BJ (cell line): Measurements from ENCODE around the gene OS9. TPM values are rescaled to one million over a fixed set of nuclear protein-coding genes. Genes with fewer than 3 reads are reported as not detected.

ENCODE experiments used
- CTCF ChIA-PET: fragments of 350-600 bp; formaldehyde crosslinking; extraction: SDS; loops from one replicate; lab custom pipeline; 2021; ENCODE audit warnings: antibody characterized with exemption, inconsistent platforms; lab: Yijun Ruan, JAX
- POLR2A ChIA-PET: fragments of 300-600 bp; sonication (Branson Sonifier 250); formaldehyde crosslinking; extraction: SDS; loops from one replicate; lab custom pipeline; 2021; ENCODE audit warnings: antibody characterized with exemption; lab: Charles Lee
- DNase-seq: peaks from one replicate; pipeline ENCODE4 v3.0.0-alpha.2; 2011; ENCODE audit warnings: low read depth
- H3K27me3 ChIP-seq: 2 replicates; pipeline ENCODE4 v1.6.0; 2011; ENCODE audit warnings: low read length; ENCODE audit not compliant: control insufficient read depth, insufficient read depth
- H3K36me3 ChIP-seq: 2 replicates; pipeline ENCODE4 v1.5.1; 2011; ENCODE audit warnings: low read length; ENCODE audit not compliant: control insufficient read depth, insufficient read depth
- H3K4me3 ChIP-seq: 2 replicates; pipeline ENCODE4 v1.5.1; 2011; ENCODE audit warnings: low read depth, mild to moderate bottlenecking, control low read depth, low read length
- polyA plus RNA-seq: library from polyadenylated mRNA; depleted of rRNA; stranded (reverse); fragments of >200 nt; gene quantifications from 2 replicates; pipeline ENCODE4 v1.2.3, GENCODE V29; 2011; rRNA removed
- TF ChIP-seq, protein P1 (sequence below): IDR thresholded peaks from 2 replicates; pipeline ENCODE4 v1.5.1; 2011; ENCODE audit warnings: low read depth, mild to moderate bottlenecking, control low read depth, inconsistent platforms, low read length, moderate library complexity; ENCODE audit not compliant: insufficient read depth

The OS9 gene
- polyA plus RNA-seq, 1 experiment: 415 TPM

- POLR2A ChIA-PET: no interaction called here
- TF ChIP-seq, protein P1, sequence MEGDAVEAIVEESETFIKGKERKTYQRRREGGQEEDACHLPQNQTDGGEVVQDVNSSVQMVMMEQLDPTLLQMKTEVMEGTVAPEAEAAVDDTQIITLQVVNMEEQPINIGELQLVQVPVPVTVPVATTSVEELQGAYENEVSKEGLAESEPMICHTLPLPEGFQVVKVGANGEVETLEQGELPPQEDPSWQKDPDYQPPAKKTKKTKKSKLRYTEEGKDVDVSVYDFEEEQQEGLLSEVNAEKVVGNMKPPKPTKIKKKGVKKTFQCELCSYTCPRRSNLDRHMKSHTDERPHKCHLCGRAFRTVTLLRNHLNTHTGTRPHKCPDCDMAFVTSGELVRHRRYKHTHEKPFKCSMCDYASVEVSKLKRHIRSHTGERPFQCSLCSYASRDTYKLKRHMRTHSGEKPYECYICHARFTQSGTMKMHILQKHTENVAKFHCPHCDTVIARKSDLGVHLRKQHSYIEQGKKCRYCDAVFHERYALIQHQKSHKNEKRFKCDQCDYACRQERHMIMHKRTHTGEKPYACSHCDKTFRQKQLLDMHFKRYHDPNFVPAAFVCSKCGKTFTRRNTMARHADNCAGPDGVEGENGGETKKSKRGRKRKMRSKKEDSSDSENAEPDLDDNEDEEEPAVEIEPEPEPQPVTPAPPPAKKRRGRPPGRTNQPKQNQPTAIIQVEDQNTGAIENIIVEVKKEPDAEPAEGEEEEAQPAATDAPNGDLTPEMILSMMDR: no peak
- H3K4me3 ChIP-seq: no peak overlapping the region
- CTCF ChIA-PET: interaction anchor here (1.4 kb wide), 1 partner anchor 10 kb away, joined by 4 read pairs; no protein-coding TSS in a partner anchor
- no peak for DNase-seq
- peaks cover 4% of the 10 kb centered on the region; the same call in 1 of the 2 replicates for H3K27me3 ChIP-seq
- H3K36me3 ChIP-seq: peaks cover 2% of the 10 kb centered on the region; the same call in 1 of the 2 replicates
These were observed 75.7 kb downstream of the OS9 start for GRCh38 chr12:57769594-57769993.

GRCh38 chr12:57770734-57771133, 76.8 kb downstream of the OS9 start:
- ChIA-PET POLR2A (no interaction called here), CTCF (no interaction called here)
- no peak for DNase-seq
- H3K27me3 ChIP-seq: peaks cover under 1% of the 10 kb centered on the region; the same call in 1 of the 2 replicates
- TF ChIP-seq, protein P1: no peak
- H3K4me3 ChIP-seq: no peak overlapping the region
- peaks cover 2% of the 10 kb centered on the region; the same call in 1 of the 2 replicates for H3K36me3 ChIP-seq

Other genes starting within 250 kb of the OS9 start
- 23.1 and 23.9 TPM in 2 replicates for gene INHBE, start 238.8 kb upstream of the OS9 start, polyA plus RNA-seq
- 5.9 and 9.0 TPM in 2 replicates for gene GLI1, start 234.3 kb upstream of the OS9 start, polyA plus RNA-seq
- 0.98 and 1.0 TPM in 2 replicates for gene ARHGAP9, start 214.3 kb upstream of the OS9 start, polyA plus RNA-seq
- gene MARS1, start 206.1 kb upstream of the OS9 start, polyA plus RNA-seq: 280 and 378 TPM in 2 replicates
- gene DDIT3, start 173.6 kb upstream of the OS9 start, polyA plus RNA-seq: 65.4 and 78.1 TPM in 2 replicates
- 5.6 and 8.3 TPM in 2 replicates for gene MBD6, start 171.3 kb upstream of the OS9 start, polyA plus RNA-seq
- gene DCTN2, start 146.9 kb upstream of the OS9 start, polyA plus RNA-seq: 133 and 167 TPM in 2 replicates
- gene KIF5A, start 144.1 kb upstream of the OS9 start, polyA plus RNA-seq: 0.50 and 0.64 TPM in 2 replicates
- 24.3 and 30.1 TPM in 2 replicates for gene PIP4K2C, start 102.9 kb upstream of the OS9 start, polyA plus RNA-seq
- gene DTX3, start 89.3 kb upstream of the OS9 start, polyA plus RNA-seq: 18.7 and 26.0 TPM in 2 replicates
- 18.0 and 26.0 TPM in 2 replicates for gene ARHGEF25, start 82.7 kb upstream of the OS9 start, polyA plus RNA-seq
- 1.2 and 2.7 TPM in 2 replicates for gene B4GALNT1, start 60.9 kb upstream of the OS9 start, polyA plus RNA-seq
- gene AGAP2, start 44.6 kb downstream of the OS9 start, polyA plus RNA-seq: 0.04 and 0.05 TPM in 2 replicates
- 25.7 and 40.4 TPM in 2 replicates for gene TSPAN31, start 50.9 kb downstream of the OS9 start, polyA plus RNA-seq
- 208 and 293 TPM in 2 replicates for gene CDK4, start 58.2 kb downstream of the OS9 start, polyA plus RNA-seq
- gene MARCHF9, start 61.0 kb downstream of the OS9 start, polyA plus RNA-seq: 3.1 and 6.2 TPM in 2 replicates
- 0.76 and 0.91 TPM in 2 replicates for gene CYP27B1, start 72.9 kb downstream of the OS9 start, polyA plus RNA-seq
- 31.8 and 42.8 TPM in 2 replicates for gene METTL1, start 78.0 kb downstream of the OS9 start, polyA plus RNA-seq
- gene EEF1AKMT3, start 78.5 kb downstream of the OS9 start, polyA plus RNA-seq: 9.1 and 9.2 TPM in 2 replicates
- 14.5 and 15.1 TPM in 2 replicates for gene TSFM, start 88.7 kb downstream of the OS9 start, polyA plus RNA-seq
- gene AVIL, start 124.6 kb downstream of the OS9 start, polyA plus RNA-seq: 4.4 and 5.0 TPM in 2 replicates
- 229 and 284 TPM in 2 replicates for gene CTDSP2, start 152.6 kb downstream of the OS9 start, polyA plus RNA-seq
- gene ATP23, start 247.4 kb downstream of the OS9 start, polyA plus RNA-seq: 6.7 and 10.2 TPM in 2 replicates